ENCODE data around the gene ZDHHC7.
A peak's percentile ranks its signal among the peaks of the same experiment; 100 is the strongest.

The ZDHHC7 gene

DNA sequence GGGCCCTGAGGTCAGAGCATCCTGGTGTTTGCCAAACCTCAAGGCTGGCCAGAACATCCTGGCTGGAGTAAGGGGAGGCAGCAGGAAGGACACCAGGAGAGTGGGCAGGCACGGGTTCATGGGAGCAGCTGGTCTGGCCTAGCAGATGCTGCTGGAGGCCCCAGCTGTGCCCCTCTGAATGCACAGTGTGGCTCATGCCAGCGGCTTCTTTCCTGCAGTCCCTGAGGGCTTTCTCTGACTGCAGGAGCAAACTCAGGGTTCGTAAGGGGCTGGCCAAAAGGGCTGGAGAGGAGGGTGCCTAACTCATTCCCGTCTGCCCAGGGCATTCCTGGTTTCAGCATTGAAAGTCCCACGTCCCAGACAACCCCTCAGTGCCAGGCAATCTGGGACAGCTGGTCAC, 78.7 kb downstream of the ZDHHC7 start:
- no peak for DNase-seq

DNA sequence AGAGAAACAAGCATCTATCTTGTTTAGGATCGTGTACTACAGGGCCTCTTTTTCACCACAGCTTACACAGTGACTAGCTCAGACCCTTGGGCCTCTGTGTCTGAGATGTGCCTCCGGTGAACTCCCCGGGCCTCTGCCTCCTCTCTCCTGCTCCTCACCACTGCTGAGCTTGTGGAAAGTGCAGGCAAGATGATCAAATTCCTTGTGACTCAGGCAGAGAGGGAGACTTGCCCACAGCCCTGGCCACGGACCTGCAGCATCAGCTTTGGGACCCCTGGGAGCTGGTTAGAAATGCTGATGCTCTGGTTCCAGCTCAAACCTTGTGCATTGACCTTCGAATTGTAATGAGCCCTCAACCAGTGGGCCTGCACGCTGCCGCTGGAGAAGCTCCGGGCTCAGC, 79.8 kb downstream of the ZDHHC7 start:
- no peak for DNase-seq

DNA sequence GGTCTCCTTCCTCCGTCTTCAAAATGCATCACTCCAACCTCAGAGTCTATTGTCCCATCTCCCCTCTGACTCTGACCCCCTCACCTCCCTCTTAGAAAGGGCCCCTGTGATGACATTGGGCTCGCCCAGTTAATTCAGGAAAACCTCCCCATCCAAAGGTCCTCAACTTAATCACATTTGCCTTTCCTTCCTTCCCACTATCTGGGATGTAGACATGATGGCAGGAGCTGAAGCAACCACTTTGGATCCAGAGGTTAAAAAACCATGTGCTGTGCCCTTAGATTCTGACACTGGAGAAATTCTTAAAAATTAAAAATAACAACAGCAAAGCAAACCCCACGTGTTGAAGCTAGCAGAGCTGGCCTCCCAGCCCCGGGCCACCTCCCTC, 80.2 kb downstream of the ZDHHC7 start:
- DNase-seq: no peak

DNA sequence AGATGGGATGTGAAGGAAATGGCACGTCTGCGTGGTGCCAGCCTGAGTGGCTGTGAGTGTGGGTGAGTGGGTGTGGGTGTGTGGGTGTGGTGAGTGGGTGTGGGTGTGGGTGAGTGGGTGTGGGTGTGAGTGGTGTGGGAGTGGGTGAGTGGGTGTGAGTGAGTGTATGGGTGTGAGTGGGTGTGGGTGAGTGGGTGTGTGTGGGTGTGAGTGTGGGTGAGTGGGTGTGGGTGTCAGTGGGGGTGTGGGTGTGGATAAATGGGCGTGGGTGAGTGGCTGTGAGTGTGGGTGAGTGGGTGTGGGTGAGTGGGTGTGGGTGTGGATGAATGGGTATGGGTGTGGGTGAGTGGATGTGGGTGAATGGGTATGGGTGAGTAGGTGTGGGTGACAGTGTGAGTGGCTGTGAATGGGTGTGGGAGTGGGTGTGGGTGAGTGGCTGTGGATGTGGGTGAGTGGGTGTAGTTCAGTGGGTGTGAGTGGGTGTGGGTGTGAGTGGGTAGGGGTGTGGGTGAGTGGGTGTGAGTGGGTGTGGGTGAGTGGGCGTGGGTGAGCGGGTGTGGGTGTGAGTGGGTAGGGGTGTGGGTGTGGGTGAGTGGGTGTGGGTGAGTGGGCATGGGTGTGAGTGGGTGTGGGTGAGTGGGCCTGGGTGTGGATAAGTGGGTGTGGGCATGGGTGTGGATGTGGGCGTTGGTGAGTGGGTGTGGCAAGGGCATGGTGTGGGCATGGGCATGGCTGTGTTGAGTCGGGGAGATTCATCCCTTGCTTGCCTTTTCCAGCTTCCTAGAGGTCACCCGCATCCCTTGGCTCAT, 80.8 kb downstream of the ZDHHC7 start:
- no peak for DNase-seq

DNA sequence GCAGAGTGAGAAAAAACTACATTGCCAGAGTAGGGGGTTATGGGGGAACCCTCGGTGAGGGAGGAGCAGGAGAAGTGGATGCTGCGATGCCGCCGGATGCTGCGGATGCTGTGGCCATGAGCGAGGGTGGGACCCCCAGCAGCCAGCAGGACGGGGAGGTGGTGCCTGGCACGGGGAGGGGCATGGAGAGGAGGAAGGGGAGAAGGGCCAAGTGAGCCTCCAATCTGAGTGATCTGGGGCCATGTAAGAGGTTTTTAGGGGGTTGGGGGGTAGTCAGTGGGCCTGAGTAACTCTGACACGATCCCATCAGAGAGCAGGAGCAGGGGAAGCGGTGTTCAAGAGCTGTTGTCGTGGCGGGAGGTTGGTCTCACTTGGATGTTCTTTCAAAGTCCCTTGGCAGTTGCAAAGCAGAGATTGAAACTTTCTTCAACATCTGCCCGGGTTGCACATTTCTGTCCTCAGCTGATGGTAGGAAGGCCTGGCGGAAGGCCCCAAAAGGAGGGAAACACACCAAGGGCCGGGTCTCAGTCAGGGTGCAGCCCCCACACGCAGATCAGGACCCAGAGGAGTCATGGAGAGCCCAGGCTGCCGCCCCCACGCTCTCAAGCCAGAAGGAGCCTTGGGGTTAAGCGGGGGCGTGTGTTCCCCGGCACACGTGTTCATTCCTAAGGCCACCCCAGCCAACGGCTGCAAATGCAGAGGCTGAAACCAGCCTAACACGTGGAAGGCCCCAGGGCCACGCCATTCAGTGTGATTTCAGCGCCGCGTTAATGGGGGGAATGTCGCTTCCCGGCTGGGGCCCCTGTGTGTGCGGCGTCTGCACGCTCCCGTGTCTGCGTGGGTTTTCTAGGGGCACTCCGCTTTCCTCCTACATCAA, 81.7 kb downstream of the ZDHHC7 start:
- DNase-seq: no peak

DNA sequence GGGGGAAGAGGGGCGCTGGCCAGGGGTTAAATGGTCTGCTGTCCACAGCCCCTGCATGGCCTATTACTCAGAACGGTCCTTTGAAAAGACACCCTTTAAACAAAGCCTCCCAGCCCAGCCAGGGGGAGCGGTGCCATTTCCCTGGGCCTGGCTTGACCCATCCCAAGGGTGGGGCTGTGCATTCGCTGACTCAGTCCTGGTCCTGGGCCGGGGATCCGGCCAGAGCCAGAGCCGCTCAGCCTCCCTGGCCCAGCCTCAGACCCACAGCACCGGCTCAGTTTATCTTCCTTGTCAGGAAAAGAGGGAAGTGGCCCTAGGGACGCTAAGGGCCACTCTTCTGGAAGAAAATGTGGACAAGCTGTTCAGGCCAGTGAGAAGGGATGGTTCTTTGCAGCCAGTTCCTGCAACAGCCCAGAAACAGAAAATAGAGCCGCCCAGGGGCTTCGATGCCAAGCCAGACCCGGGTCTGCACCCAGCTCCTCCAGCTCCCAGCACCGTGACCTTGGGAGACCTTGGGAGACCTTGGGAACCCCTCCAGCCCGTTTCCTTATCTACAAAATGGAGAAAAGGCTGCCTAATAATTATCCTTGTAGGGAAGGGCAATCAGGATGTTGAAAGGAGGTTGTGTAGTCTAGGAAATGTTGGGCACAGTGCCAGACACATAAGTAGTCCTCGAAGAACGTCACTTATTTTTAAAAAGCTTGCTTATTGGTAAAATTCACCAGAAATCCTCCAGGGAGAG, 82.5 kb downstream of the ZDHHC7 start:
- DNase-seq: no peak

DNA sequence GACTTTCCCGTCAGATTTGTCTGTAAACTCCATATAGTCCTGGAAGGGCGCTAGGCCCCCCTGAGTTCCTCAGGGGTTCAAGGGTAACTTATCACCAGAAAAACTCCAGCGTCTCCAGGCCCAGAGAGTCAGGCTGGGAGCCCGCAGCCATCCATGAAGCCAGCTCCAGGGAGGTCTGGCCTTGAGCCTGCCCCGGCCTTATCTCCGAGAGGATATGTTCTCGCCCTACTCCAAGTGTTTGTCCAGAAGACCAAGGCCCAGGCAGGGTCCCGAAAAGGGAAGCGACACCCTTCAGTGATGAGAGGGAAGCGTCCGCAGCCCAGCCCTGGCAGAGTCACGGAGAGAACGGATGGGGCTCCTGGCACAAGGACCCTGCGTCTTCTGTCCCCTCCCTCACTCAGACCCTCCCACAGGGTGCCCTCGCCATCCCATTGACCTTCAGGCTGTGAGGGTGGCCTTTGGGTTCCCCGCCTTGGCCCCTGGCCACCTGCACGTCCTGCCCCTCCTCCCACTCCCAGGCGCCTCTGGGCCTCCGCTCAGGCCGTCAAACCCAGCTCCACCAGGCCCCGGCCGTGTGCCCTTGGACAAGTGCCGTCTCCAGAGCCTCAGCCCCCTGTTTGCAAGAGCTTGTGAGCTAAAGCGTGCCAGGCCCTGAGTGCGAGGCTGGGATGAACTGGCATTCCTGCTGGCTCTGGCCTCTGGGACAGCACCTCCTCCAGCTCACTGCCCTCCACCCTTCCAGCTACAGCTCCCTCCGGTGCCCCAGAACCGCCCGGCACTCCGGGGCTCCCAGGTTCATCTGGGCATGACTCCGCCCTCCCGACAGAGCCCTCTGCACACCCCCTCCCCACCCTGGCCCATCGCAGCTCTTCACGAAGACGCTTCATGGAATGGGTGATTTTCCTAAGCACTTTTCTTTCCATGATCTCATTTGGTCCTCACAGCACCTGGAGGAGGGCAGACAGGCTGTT, 83.4 kb downstream of the ZDHHC7 start:
- no peak for DNase-seq

DNA sequence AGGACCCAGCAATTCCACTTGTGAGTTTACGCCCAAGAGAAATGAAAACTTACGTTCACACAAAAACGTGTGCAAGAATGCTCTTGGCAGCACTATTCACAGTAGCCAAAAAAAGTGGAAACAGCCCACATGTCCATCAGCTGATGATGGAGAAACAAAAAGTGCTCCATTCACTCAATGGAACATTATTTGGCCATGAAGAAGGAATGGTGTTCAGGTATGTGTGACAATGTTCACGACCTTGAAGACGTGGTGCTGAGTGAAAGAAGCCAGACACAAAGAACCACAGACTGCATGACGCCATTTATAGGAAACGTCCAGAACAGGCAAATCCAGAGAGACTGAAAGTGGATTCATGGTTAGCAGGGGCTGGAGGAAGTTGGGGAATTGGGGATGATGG, 84.9 kb downstream of the ZDHHC7 start:
- no peak for DNase-seq

DNA sequence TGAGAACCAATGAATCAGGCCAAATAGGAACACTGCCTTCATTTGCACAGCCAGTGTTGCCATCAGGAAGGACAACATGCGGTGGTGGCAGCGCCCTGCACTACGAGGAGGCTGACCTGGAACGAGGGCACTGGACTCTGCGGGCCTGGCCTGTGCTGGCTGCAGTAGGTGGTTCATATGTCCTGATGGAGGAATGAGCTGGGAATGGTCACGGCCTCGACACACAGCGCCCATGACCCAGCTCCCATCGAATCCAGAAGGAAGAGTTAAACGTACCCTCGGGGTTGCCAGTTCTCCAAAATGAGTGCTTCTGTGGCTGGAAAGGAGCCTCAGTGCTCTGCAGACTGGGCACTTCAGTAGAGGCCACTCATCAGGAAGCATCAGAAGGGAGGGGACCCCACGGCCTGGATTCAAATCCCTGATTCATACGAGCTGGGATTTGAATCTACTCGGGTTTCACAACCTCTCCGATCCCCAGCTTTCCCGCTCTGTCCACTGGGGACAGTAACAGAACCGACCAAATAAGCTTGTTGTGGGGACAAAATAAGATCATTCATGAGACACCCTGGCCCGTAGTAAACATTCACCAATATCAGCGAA, 85.5 kb downstream of the ZDHHC7 start:
- no peak for DNase-seq

DNA sequence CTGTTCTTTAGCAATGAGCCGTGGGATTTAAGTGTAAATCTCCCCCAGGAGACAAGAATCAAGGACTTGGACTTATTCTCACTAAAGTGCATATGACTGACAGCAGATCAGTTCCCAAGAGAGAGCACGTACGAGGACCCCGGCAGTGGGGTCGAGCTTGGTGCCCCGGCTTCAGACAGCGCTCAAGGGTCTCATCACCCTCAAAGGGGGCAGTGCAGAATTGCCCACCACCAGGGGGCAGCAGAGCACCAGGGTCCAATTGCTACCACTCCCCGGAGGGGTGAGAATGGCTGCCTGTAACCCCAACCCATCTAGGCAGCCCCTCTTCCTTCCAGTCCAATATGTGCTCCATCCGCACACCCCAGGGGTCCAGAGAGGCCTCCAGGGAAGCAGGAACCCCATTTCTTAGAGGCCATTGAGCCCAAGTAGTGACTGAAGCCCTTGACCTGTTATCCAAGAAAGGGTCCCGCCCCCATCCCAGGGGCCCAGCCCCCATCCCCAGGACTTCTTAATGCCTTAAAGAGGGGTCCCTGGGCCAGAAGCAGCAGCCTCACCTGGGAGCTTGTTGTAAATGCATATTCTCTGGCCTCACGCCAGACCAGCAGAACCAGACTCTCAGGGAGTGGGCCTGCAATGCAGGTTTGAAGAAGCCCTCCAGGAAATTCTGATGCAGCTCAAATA, 86.1 kb downstream of the ZDHHC7 start:
- DNase-seq: peak; percentile 74

DNA sequence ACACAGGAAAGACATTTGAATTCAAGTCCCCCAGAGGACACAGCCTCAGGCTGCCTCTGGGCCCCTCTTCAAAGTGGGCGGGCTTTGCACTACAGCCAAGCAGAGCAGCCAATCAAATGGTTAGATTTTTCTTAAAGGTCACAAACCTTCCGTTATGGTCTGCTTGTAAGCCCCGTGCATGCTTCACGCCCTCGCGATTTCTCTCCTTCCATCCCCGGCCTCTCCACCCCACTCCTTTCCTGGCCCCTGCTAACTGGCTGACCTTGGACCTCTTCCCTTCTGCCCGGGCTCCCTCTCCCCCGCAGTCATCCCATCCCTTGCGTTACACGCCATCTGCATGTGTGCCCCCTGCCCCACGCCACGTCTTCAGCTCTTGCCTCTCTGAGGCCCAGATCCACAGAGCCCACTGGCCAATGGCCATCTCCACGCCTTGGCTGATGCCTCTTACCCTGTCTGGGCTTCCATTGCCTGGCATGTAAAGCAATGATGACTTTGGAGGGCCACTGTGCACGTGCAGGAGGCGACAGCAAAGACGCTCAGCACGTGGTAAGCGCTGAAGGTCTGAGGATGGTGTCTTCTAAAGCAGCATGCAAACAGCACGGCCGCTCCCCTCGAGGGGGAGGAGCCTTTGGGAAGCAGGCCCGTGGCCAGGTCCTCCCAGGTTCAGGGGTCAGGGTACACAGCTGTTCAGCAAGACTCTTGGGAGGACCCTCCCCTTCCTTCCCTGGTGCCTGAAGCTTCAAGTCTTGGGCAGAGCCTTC, 86.8 kb downstream of the ZDHHC7 start:
- no peak for DNase-seq

Data from activated T-cell treated with anti-CD3 and anti-CD28 coated beads, Interleukin-2, amount 50 U/mL, for 1 hour (primary cell).